B cell (primary cell): Measurements from ENCODE around the gene HOXA3. TPM values are rescaled to one million over a fixed set of nuclear protein-coding genes. Genes with fewer than 3 reads are reported as not detected.
A peak's percentile ranks its signal among the peaks of the same experiment; 100 is the strongest.

Experiments
- ATAC-seq: fragments of 200-7000 bp; cut with Tn5 transposase; one replicate; pipeline ENCODE4 v1.10.0; 2021; ENCODE audit warnings: low read depth, mild to moderate bottlenecking, moderate number of reproducible peaks, moderate library complexity
- CTCF ChIA-PET: fragments of 350-600 bp; sonication (Branson Sonifier 250); formaldehyde crosslinking; loops from one replicate; lab custom pipeline; 2021; ENCODE audit warnings: antibody characterized with exemption, inconsistent platforms; lab: Charles Lee
- POLR2A ChIA-PET: fragments of 350-600 bp; sonication (Branson Sonifier 250); formaldehyde crosslinking; loops from one replicate; lab custom pipeline; 2021; ENCODE audit warnings: antibody characterized with exemption; lab: Charles Lee
- DNase-seq: peaks from one replicate; pipeline ENCODE4 v3.0.0; 2013
- H2AFZ ChIP-seq: 2 replicates; pipeline ENCODE4 v1.6.1; 2012; ENCODE audit warnings: mild to moderate bottlenecking, low read depth, low read length; ENCODE audit not compliant: insufficient read depth, poor library complexity, severe bottlenecking
- H3K27ac ChIP-seq, 2 donors: 1 replicate in 1 of 2; 2 replicates in 1 of 2; pipeline ENCODE4 v1.5.1; 2012 to 2013; ENCODE audit warnings: low read length in 2 of 2, mild to moderate bottlenecking in 2 of 2, moderate library complexity in 1 of 2
- H3K27me3 ChIP-seq, 4 experiments: fragments of 200-600 bp in 1 of 4; sonication (generic) in 1 of 4; replicated peaks in 1 of 4; 1 replicate in 2 of 4; 2 replicates in 2 of 4; pipeline versions ENCODE4 v1.6.1 to v1.7.0; 2013 to 2016; ENCODE audit warnings: low read length in 3 of 4, mild to moderate bottlenecking in 2 of 4, mixed read lengths in 1 of 4, moderate library complexity in 1 of 4; ENCODE audit not compliant: insufficient read depth in 4 of 4, control insufficient read depth in 3 of 4; ENCODE audit errors: control extremely low read depth in 1 of 4
- H3K36me3 ChIP-seq, 2 experiments: replicated peaks in 1 of 2; 1 replicate in 1 of 2; 2 replicates in 1 of 2; pipeline versions ENCODE4 v1.6.1 to v1.7.1; 2013; ENCODE audit warnings: low read length in 1 of 2; ENCODE audit not compliant: insufficient read depth in 2 of 2, control insufficient read depth in 1 of 2; ENCODE audit errors: control extremely low read depth in 1 of 2, extremely low read depth in 1 of 2
- H3K4me1 ChIP-seq, 2 donors: fragments of 200-600 bp in 1 of 2; sonication (generic) in 1 of 2; 1 replicate in 1 of 2; 2 replicates in 1 of 2; pipeline versions ENCODE4 v1.5.1 to v1.6.1; 2013 to 2017; ENCODE audit warnings: low read length in 2 of 2; ENCODE audit not compliant: control insufficient read depth in 2 of 2, insufficient read depth in 2 of 2
- H3K4me2 ChIP-seq: replicated peaks from 2 replicates; pipeline ENCODE3; 2012; ENCODE audit warnings: mild to moderate bottlenecking, low read depth, low read length; ENCODE audit not compliant: poor library complexity, severe bottlenecking
- H3K4me3 ChIP-seq, 5 experiments: fragments of 200-600 bp in 1 of 5; sonication (generic) in 1 of 5; 1 replicate in 3 of 5; 2 replicates in 2 of 5; pipeline versions ENCODE4 v1.5.1 to v1.7.0; 2011 to 2016; ENCODE audit warnings: low read length in 4 of 5, mild to moderate bottlenecking in 4 of 5, low read depth in 2 of 5, control low read depth in 1 of 5, moderate library complexity in 1 of 5; ENCODE audit not compliant: insufficient read depth in 1 of 5; ENCODE audit errors: control extremely low read depth in 1 of 5, extremely low read depth in 1 of 5
- H3K79me2 ChIP-seq: fragments of 200-600 bp; sonication (generic); one replicate; pipeline ENCODE4 v1.6.0; 2016; ENCODE audit warnings: low read length; ENCODE audit not compliant: control insufficient read depth, insufficient read depth
- H3K9ac ChIP-seq: fragments of 200-600 bp; sonication (generic); 2 replicates; pipeline ENCODE4 v1.6.1; 2017; ENCODE audit warnings: mild to moderate bottlenecking, low read length, moderate library complexity
- H3K9me3 ChIP-seq, 3 donors: one replicate each; pipeline versions ENCODE4 v1.6.1 to v1.7.1; 2013; ENCODE audit warnings: low read length in 2 of 3; ENCODE audit not compliant: control insufficient read depth in 2 of 3, insufficient read depth in 1 of 3; ENCODE audit errors: control extremely low read depth in 1 of 3
- H4K20me1 ChIP-seq: 2 replicates; pipeline ENCODE4 v1.6.0; 2012; ENCODE audit warnings: mild to moderate bottlenecking, low read length; ENCODE audit not compliant: insufficient read depth, control insufficient read depth, poor library complexity, severe bottlenecking
- H3K27ac Mint-ChIP-seq: one replicate; pipeline ENCODE4 v1.8.0; 2021; ENCODE audit warnings: mixed read lengths
- H3K27me3 Mint-ChIP-seq: one replicate; pipeline ENCODE4 v1.8.0; 2021; ENCODE audit warnings: mixed read lengths
- H3K4me1 Mint-ChIP-seq: one replicate; pipeline ENCODE4 v1.8.0; 2021; ENCODE audit warnings: mixed read lengths
- H3K4me3 Mint-ChIP-seq: one replicate; pipeline ENCODE4 v1.8.0; 2021; ENCODE audit warnings: mixed read lengths
- H3K9me3 Mint-ChIP-seq: one replicate; pipeline ENCODE4 v1.8.0; 2022; ENCODE audit warnings: mixed read lengths; ENCODE audit not compliant: insufficient read depth
- EZH2 ChIP-seq: IDR thresholded peaks from 2 replicates; pipeline ENCODE4 v1.6.1; 2012; ENCODE audit warnings: borderline replicate concordance, low read depth, mild to moderate bottlenecking, moderate library complexity, low read length; ENCODE audit not compliant: insufficient read depth, poor library complexity, severe bottlenecking
- WGBS: methylation state at CpG from one replicate; pipeline ENCODE4 v1.1.5; 2013; ENCODE audit warnings: missing lambda C conversion rate; ENCODE audit not compliant: insufficient coverage; 5-methylcytosine and 5-hydroxymethylcytosine counted together
- intact Hi-C: fragments of 100-400 bp; cut with micrococcal nuclease; formaldehyde crosslinking; loops from one replicate; pipeline ENCODE4 v1.10.0; 2022
- polyA plus RNA-seq: library from polyadenylated mRNA; depleted of rRNA; stranded (reverse); fragments of >200 nt; gene quantifications from 2 replicates; pipeline ENCODE4 v1.2.3, GENCODE V29; 2012
- total RNA-seq, 2 donors: library from RNA; stranded (reverse); fragments of 120-200 nt in 1 of 2; gene quantifications; 1 replicate in 1 of 2; 2 replicates in 1 of 2; pipeline versions ENCODE4 v1.2.3 to v1.2.4, GENCODE V29; 2013 to 2022
- TF ChIP-seq, protein P1 (sequence below): fragments of 200-600 bp; IDR thresholded peaks from one replicate; pipeline ENCODE4 v1.8.0; 2022; ENCODE audit warnings: antibody characterized with exemption, mild to moderate bottlenecking

The HOXA3 gene
- total and polyA plus RNA-seq, 2 donors (not counting 1 experiment from before 2014, with no cell fraction given): 0.07 TPM; not detected in 1

DNA sequence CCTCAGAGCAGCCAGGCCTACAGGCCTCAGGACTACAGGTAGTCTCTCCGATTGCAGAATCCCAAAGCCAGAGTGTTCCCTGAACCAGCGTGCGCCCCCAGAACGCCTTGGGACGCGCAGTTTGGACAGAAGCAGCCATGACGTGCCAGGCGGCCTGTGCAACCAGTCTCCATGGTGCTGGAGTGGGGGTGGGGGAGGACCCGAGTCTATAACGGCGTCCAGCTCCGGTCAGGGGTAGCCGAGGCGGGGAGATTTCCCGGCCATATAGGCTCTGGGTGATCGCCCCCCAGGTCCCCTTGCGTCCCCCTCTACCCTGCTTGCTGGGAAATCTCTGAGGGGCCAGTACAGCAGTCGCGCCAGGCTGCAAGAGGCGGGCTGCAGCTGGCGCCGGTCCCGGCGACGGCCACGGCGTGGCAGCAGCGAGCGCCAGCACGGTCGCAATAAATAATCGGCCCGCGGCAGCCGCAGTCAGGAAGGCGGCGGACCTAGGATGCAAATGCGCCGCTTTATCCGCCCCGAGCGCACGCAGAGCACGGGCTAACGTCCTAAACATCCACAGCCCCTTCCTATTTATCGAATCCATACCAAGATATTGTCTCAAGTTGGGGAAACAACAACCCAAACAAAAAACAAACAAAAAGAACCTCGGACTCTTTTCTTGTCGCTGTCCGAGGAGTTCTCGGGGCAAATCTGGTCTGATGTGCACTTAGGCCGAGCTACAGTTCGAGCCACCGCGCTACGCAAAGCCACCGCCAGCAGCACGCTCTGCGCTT is 1.6 kb downstream of the HOXA3 start:
- peak overlapping the region; percentile 79 for H3K4me2 ChIP-seq
- peak; percentile 86 for DNase-seq

More for the DNA sequence above, 1.6 kb downstream of the HOXA3 start:
- Histone ChIP-seq H4K20me1 (peaks cover 10% of the 10 kb centered on the region), H3K9me3 (peaks cover 0 to 84% (median 11%) of the 10 kb centered on the region in 3 donors), H3K27me3 (peaks cover 0 to 99% (median 85%) of the 10 kb centered on the region in 4 experiments), H3K36me3 (no peaks in the 10 kb centered on the region), H3K27ac (no peak overlapping the region), H3K4me1 (peaks cover 62 to 71% of the 10 kb centered on the region in 2 donors), H3K4me3 (peak overlapping the region; percentile 26 to 48 (median 34)), H3K79me2 (no peaks in the 10 kb centered on the region), H3K9ac (peak overlapping the region; percentile 30), H2AFZ (peak overlapping the region; percentile 50)
- POLR2A ChIA-PET: interaction anchor here (0.5 to 1.0 kb wide), 2 partner anchors 23 to 956 kb away, joined by 3 read pairs; no protein-coding TSS in a partner anchor
- ATAC-seq: peak; percentile 86
- peaks cover 74% of the 10 kb centered on the region for H3K27me3 Mint-ChIP-seq
- TF ChIP-seq, protein P1, sequence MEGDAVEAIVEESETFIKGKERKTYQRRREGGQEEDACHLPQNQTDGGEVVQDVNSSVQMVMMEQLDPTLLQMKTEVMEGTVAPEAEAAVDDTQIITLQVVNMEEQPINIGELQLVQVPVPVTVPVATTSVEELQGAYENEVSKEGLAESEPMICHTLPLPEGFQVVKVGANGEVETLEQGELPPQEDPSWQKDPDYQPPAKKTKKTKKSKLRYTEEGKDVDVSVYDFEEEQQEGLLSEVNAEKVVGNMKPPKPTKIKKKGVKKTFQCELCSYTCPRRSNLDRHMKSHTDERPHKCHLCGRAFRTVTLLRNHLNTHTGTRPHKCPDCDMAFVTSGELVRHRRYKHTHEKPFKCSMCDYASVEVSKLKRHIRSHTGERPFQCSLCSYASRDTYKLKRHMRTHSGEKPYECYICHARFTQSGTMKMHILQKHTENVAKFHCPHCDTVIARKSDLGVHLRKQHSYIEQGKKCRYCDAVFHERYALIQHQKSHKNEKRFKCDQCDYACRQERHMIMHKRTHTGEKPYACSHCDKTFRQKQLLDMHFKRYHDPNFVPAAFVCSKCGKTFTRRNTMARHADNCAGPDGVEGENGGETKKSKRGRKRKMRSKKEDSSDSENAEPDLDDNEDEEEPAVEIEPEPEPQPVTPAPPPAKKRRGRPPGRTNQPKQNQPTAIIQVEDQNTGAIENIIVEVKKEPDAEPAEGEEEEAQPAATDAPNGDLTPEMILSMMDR: peak; percentile 88
- TF ChIP-seq EZH2: peak; percentile 35
- CTCF ChIA-PET: interaction anchor here (0.6 to 6.9 kb wide), 19 partner anchors 8 to 1299 kb away, joined by 3 to 52 read pairs (median 3); no protein-coding TSS in a partner anchor
- peak overlapping the region; percentile 83 for H3K4me3 Mint-ChIP-seq
- peak overlapping the region; percentile 73 for H3K27ac Mint-ChIP-seq
- H3K4me1 Mint-ChIP-seq: peaks cover 43% of the 10 kb centered on the region
- intact Hi-C loops: loop anchor here (1.0 to 5.0 kb wide), 3 partner anchors 37 to 770 kb away; partner anchors contain the start of gene HOXA11
- WGBS: under 1% methylated on average over 58 of the region's 58 CpGs
- no peaks in the 10 kb centered on the region for H3K9me3 Mint-ChIP-seq
